ENCODE data around the gene POLA2. TPM values are rescaled to one million over a fixed set of nuclear protein-coding genes. Genes with fewer than 3 reads are reported as not detected.

POLA2 gene
- total RNA-seq, 4 donors from 2014 or later: 7.7 to 18.5 (median 13.2) TPM

- H3K4me3 ChIP-seq: peak overlapping the region; percentile 71 to 98
- H3K27me3 ChIP-seq: no peaks in the 10 kb centered on the region
- H3K36me3 ChIP-seq: peaks cover 0 to 15% of the 10 kb centered on the region in 2 donors
- peaks cover 0 to 89% (median 35%) of the 10 kb centered on the region in 3 donors for H3K4me1 ChIP-seq
- H3K9me3 ChIP-seq: no peaks in the 10 kb centered on the region
- peak overlapping the region; percentile 84 to 99 (median 98) for H3K27ac ChIP-seq
- no peak for ATAC-seq
- 0% methylated on average over 3 of the region's 8 CpGs; no CpG with 5 or more reads in 1 of the 2 donors for WGBS, 2 donors (ENCODE audit: low coverage in 1 of 2)
- TF ChIP-seq POLR2AphosphoS5 (IDR thresholded peaks at IDR 0.05) (no peak), POLR2A (IDR thresholded peaks at IDR 0.05) (no peak), EP300 (IDR thresholded peaks at IDR 0.05) (no peak), CTCF (IDR thresholded peaks at IDR 0.05) (peak in 1 of 4 experiments; percentile 7)
These were observed 54.1 kb downstream of the POLA2 start for GRCh38 chr11:65315866-65316226.

- Histone ChIP-seq H3K4me3 (peak overlapping the region; percentile 71 to 98), H3K27ac (peak overlapping the region; percentile 84 to 99 (median 98)), H3K9me3 (no peaks in the 10 kb centered on the region), H3K27me3 (no peaks in the 10 kb centered on the region), H3K4me1 (peaks cover 0 to 89% (median 29%) of the 10 kb centered on the region in 3 donors), H3K36me3 (peaks cover 0 to 21% of the 10 kb centered on the region in 2 donors)
- TF ChIP-seq EP300 (IDR thresholded peaks at IDR 0.05) (no peak), CTCF (IDR thresholded peaks at IDR 0.05) (no peak), POLR2AphosphoS5 (IDR thresholded peaks at IDR 0.05) (peak; percentile 31), POLR2A (IDR thresholded peaks at IDR 0.05) (no peak)
- ATAC-seq: peak; percentile 47
- WGBS, 2 donors (ENCODE audit: low coverage in 1 of 2): 0 to 33% methylated on average over 2 to 7 of the region's 20 CpGs
These were observed 54.7 kb downstream of the POLA2 start for GRCh38 chr11:65316227-65317024.

GRCh38 chr11:65317025-65317786 lies 55.4 kb downstream of the POLA2 start:
- Histone ChIP-seq H3K27ac (peak overlapping the region; percentile 84 to 99 (median 98)), H3K27me3 (no peaks in the 10 kb centered on the region), H3K4me1 (peaks cover 0 to 89% (median 33%) of the 10 kb centered on the region in 3 donors), H3K9me3 (no peaks in the 10 kb centered on the region), H3K36me3 (peaks cover 0 to 29% of the 10 kb centered on the region in 2 donors), H3K4me3 (peak overlapping the region; percentile 71 to 98)
- peak in 1 of 4 experiments; percentile 22 for TF ChIP-seq CTCF (IDR thresholded peaks at IDR 0.05)
- TF ChIP-seq POLR2A (IDR thresholded peaks at IDR 0.05): no peak
- peak; percentile 30 for TF ChIP-seq POLR2AphosphoS5 (IDR thresholded peaks at IDR 0.05)
- peak; percentile 32 for ATAC-seq
- WGBS, 2 donors (ENCODE audit: low coverage in 1 of 2): 25 to 30% methylated on average over 1 to 2 of the region's 13 CpGs

- Histone ChIP-seq H3K27me3 (no peaks in the 10 kb centered on the region), H3K9me3 (no peaks in the 10 kb centered on the region), H3K4me1 (peaks cover 0 to 79% (median 25%) of the 10 kb centered on the region in 3 donors), H3K27ac (peak overlapping the region in 2 of 4 donors; percentile 48 to 99), H3K4me3 (no peak overlapping the region), H3K36me3 (peaks cover 0 to 39% of the 10 kb centered on the region in 2 donors)
- TF ChIP-seq POLR2AphosphoS5 (IDR thresholded peaks at IDR 0.05) (no peak), EP300 (IDR thresholded peaks at IDR 0.05) (no peak), CTCF (IDR thresholded peaks at IDR 0.05) (no peak), POLR2A (IDR thresholded peaks at IDR 0.05) (no peak)
- no peak for ATAC-seq
- 73 to 90% methylated on average over 2 to 8 of the region's 22 CpGs for WGBS, 2 donors (ENCODE audit: low coverage in 1 of 2)
These were observed 58.8 kb downstream of the POLA2 start for GRCh38 chr11:65320386-65321075.
